CD4-positive, alpha-beta T cell treated with Interleukin-17A for 1 hour (primary cell): ENCODE results near the gene HTR3D.
"Not testable (repeated sequence)": the region's sequence is repeated elsewhere in the genome, so short reads cannot be mapped to it uniquely, and the experiment has no call there.

Experiments used
- DNase-seq: peaks from one replicate; pipeline ENCODE4 v3.0.0-alpha.2; 2020

Gene HTR3D

GRCh38 chr3:184016811-184017671 lies 14.5 kb upstream of the HTR3D start:
- peak; percentile 59 for DNase-seq

GRCh38 chr3:184017672-184018423 lies 13.7 kb upstream of the HTR3D start, which contains the start of gene ABCC5:
TSS of gene ABCC5 (minus strand) at chr3:184017884. CDS start at chr3:184014392, 3,492 bp downstream.
- peak; percentile 88 for DNase-seq

DNA sequence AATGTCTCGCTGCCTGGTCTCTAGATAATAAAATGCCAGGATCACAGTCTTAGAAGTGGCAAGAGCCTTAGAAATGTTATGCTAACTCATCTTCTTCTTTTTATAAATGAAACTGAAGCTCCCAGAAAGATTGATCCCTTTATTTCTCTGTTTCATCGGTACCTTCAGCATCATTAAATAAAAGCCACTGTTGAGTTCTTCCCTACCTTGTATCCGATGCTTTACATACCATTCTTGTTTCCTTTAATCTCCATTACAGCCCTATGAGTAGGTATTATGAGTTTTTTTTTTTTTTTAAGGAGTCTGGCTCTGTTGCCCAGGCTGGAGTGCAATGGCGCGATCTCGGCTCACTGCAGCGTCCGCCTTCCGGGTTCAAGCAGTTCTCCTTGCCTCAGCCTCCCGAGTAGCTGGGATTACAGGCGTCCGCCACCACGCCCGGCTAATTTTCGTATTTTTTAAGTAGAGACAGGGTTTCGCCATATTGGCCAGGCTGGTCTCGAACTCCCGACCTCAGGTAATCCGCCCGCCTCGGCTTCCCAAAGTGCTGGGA lies 13.0 kb upstream of the HTR3D start:
- DNase-seq = no peak

DNA sequence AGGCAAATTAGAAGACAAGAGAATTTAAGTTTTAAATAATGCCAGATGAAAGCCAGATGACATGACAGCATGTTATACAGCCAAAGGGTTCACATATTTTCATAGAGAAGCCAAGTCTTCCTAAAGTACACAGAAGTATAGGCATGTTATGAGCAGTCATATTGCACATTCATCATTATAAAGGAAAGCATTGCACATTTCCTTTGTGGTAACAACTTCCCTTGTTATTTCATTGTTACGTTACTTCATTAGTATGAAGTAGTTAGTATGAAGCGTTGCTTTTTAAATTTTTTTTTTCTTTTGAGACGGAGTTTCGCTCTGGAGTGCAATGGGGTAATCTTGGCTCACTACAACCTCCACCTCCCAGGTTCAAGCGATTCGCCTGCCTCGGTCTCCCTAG lies 9.2 kb upstream of the HTR3D start:
- no peak for DNase-seq

DNA sequence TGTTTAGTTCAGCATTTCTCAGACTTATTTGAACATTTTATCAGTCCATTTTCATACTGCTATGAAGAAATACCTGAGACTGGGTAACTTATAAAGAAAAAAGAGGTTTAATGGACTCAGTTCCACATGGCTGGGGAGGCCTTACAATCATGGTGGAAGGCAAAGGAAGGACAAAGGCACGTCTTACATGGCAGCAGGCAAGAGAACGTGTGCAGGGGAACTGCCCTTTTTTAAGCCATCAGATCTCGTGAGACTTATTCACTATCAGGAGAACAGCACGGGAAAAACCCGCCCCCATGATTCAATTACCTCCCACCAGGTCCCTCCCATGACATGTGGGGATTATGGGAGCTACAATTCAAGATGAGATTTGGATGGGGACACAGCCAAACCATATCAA lies 6.3 kb upstream of the HTR3D start:
- DNase-seq = not testable (repeated sequence)

- not testable (repeated sequence) for DNase-seq
Measured at GRCh38 chr3:184028275-184028890, 3.2 kb upstream of the HTR3D start.

DNA sequence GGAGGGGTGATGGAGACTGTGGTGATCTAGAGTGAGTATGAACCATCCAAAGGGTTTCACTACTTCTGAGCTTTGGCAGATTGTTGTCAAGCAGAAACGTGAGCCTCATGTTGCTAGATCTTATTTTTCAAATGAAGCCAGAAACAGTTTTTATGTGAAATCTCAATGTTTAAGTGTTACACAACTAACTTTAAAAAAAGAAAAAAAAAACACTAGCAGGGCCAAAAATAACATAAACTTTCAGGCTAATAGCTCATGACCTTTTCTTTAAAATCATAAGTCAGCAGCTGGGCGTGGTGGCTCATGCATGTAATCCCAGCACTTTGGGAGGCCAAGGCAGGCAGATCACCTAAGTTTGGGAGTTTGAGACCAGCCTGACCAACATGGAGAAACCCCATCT lies 2.1 kb upstream of the HTR3D start:
- no peak for DNase-seq

GRCh38 chr3:184030536-184030935 lies 1.0 kb upstream of the HTR3D start:
- no peak for DNase-seq

DNA sequence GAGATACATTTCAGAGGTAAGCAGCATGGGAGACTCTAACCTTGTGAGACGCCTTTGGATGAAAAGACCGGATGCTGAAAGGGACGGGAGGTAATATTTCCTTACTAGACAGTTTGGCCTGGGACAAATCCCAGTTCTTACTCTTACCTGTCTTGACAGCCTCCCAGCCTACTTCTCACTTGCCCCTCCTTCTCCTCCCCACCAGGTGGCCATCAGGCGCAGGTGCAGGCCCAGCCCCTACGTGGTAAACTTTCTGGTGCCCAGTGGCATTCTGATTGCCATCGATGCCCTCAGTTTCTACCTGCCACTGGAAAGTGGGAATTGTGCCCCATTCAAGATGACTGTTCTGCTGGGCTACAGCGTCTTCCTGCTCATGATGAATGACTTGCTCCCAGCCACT lies 6.3 kb downstream of the HTR3D start:
- no peak for DNase-seq

DNA sequence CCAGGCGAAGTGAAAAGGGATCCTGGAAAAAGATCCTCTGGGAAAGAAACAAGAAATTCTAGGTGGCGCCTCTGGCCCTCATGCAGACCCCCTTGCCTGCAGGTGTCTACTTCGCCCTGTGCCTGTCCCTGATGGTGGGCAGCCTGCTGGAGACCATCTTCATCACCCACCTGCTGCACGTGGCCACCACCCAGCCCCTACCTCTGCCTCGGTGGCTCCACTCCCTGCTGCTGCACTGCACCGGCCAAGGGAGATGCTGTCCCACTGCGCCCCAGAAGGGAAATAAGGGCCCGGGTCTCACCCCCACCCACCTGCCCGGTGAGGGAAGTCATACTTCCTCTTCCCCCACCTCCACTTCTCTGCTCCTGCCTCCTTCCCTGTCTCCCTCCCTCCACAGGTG lies 6.8 kb downstream of the HTR3D start:
- DNase-seq = not testable (repeated sequence)

- no peak for DNase-seq
Measured at GRCh38 chr3:184039414-184039813, 7.9 kb downstream of the HTR3D start.

- no peak for DNase-seq
Measured at GRCh38 chr3:184040010-184040409, 8.5 kb downstream of the HTR3D start.

- no peak for DNase-seq
Measured at GRCh38 chr3:184042617-184043016, 11.1 kb downstream of the HTR3D start.

DNA sequence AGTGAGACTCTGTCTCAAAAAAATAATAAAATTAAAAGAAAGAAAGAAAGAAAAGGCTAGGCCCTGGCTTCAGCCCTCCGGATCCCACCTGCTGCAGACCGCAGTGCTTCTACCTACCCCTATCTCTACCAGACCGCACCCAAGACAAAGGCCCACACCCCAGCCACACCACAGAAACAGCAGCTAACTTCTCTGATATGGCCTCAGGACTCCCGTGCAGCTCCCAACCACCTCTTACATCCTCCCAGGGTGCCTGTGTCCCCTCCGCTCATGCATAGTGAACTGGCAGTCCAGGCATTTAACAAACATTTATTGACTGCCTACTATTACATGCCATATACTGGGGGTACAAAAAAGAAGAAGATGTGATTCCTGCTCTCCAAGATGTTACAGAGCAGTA lies 14.5 kb downstream of the HTR3D start:
- no peak for DNase-seq

DNA sequence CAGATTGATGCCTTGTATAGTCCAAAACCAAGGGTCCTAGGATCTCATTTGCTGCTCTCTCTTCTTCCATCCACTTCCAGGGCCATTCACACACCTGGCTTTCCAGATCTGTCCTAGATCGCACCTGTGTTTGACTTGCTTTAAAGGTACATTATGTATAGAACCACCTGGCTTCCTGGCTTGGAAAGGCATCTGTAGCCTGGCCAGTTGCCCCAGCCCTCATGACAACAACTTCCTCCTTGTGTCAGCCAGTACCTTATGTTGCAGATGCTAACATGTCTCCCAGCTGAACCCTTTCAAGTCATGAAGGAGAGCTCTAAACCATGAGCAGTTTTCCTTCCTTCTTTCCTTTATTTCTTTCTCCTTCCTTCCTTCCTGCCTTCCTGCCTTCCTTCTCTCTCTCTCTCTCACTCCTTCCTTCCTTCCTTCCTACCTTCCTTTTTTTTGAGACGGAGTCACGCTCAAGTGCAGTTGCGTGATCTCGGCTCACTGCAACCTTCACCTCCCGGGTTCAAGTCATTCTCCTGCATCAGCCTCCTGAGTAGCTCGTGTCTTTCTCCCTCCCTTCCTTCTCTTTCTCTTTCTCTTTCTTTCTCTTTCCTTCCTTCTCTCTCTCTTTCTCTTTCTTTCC lies 18.8 kb downstream of the HTR3D start:
- no peak for DNase-seq

DNA sequence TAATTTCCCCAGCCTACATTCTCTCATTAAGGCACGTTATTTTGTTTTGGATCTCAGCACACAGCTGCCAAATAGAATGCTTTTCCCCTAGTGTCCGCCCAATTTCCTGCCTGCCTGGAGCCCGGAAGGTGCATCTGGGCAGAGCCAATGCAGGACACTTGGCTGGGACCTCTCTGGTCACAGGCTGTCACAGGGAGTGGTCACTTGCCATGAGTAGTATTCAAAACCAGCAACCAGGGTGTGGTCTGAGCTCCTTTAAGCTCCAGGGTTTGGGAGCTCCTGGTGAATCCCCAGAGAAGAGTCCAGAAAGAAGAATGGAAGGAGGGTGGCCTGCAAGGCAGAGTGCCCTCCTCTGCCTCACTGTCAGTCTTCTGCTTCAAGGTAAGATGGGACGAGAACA lies 21.2 kb downstream of the HTR3D start, which contains the start of gene HTR3C:
TSS of gene HTR3C (plus strand) at position 281 of the 400 bp plus-strand sequence. CDS start at position 315, 34 bp downstream.
- DNase-seq = no peak

DNA sequence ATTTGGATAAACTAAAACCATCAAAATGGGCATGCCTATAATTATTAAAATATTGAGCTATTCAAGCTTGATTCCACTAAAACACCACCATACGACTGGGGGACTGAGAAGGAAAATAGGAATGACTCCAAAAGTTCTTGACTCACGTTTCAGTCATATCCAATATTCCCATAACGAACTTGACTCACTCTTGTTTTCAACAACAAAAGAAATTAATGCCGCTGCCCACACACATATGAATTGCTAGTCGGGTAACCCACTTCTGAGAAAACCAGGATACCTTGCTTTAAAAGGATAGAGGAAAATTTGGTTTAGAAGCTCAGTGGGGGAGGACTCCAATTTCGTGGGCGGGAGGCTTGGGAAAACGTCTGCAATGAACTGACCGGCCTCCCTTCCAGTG lies 26.5 kb downstream of the HTR3D start:
- no peak for DNase-seq

- DNase-seq = no peak
Measured at GRCh38 chr3:184059424-184059823, 27.9 kb downstream of the HTR3D start.

DNA sequence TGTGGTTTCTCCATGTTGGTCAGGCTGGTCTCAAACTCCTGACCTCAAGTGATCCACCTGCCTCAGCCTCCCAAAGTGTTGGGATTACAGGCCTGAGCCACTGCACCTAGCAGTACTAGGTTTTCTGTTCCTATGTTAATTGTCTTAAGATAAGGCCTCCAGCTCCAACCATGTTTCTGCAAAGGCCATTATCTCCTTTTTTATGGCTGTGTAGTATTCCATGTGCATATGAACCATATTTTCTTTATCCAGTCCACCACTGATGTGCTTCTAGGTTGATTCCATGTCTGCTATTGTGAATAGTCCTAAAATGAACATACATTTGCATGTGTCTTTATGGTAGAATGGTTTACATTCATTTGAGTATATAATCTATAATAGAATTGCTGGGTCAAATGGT lies 31.1 kb downstream of the HTR3D start:
- DNase-seq = no peak

GRCh38 chr3:184066211-184066610 lies 34.7 kb downstream of the HTR3D start:
- DNase-seq = no peak

GRCh38 chr3:184067573-184068055 lies 36.1 kb downstream of the HTR3D start:
- no peak for DNase-seq

GRCh38 chr3:184068344-184068743 lies 36.8 kb downstream of the HTR3D start:
- DNase-seq = no peak

- not testable (repeated sequence) for DNase-seq
Measured at GRCh38 chr3:184071142-184071541, 39.6 kb downstream of the HTR3D start.
